SU-DHL-6 (cell line): ENCODE measurements around the gene OTUB2.

Source experiments
- H2AFZ ChIP-seq: fragments of 200-600 bp; sonication (generic); 2 replicates; pipeline ENCODE4 v1.6.1; 2014; ENCODE audit warnings: low read depth, mild to moderate bottlenecking, moderate library complexity, mixed read lengths, antibody characterized with exemption, low read length; ENCODE audit not compliant: severe bottlenecking
- H3F3A ChIP-seq: fragments of 200-600 bp; shearing (Covaris generic); 2 replicates; pipeline ENCODE4 v1.6.0; 2016; ENCODE audit warnings: antibody characterized with exemption, mild to moderate bottlenecking; ENCODE audit not compliant: insufficient read depth
- H3K27ac ChIP-seq: fragments of 200-600 bp; sonication (generic); 2 replicates; pipeline ENCODE4 v1.5.1; 2016; ENCODE audit warnings: low read depth, mild to moderate bottlenecking, low read length, moderate library complexity, mixed read lengths
- H3K27me3 ChIP-seq: fragments of 200-600 bp; sonication (generic), shearing (Covaris generic); 2 replicates; pipeline ENCODE4 v1.6.0; 2014; ENCODE audit warnings: mild to moderate bottlenecking, low read length
- H3K36me3 ChIP-seq: fragments of 200-600 bp; sonication (generic); 2 replicates; pipeline ENCODE4 v1.6.1; 2014; ENCODE audit warnings: mild to moderate bottlenecking, low read length, mixed read lengths
- H3K4me2 ChIP-seq: fragments of 300-600, 200-600 bp; shearing (Covaris generic), sonication (generic); 2 replicates; pipeline ENCODE4 v1.6.0; 2014; ENCODE audit warnings: low read length, low read depth, mild to moderate bottlenecking; ENCODE audit not compliant: poor library complexity, severe bottlenecking
- H3K4me3 ChIP-seq: fragments of 200-600 bp; sonication (generic); 2 replicates; pipeline ENCODE4 v1.5.1; 2014; ENCODE audit warnings: antibody characterized with exemption, low read length, mild to moderate bottlenecking, mixed read lengths; ENCODE audit not compliant: insufficient read depth, poor library complexity, severe bottlenecking
- H3K79me2 ChIP-seq: fragments of 200-600 bp; sonication (generic); 2 replicates; pipeline ENCODE4 v1.6.1; 2014; ENCODE audit warnings: mild to moderate bottlenecking, low read length, moderate library complexity; ENCODE audit not compliant: insufficient read depth
- H3K9ac ChIP-seq: fragments of 200-600 bp; sonication (generic); 2 replicates; pipeline ENCODE4 v1.7.0; 2014; ENCODE audit warnings: mild to moderate bottlenecking, low read length
- H3K9me2 ChIP-seq: fragments of 200-600 bp; sonication (generic); replicated peaks from 2 replicates; pipeline ENCODE4 v1.6.1; 2014; ENCODE audit warnings: low read length; ENCODE audit not compliant: insufficient read depth
- H3K9me3 ChIP-seq: fragments of 200-600 bp; sonication (generic); 2 replicates; pipeline ENCODE4 v1.6.1; 2014; ENCODE audit warnings: low read length, mixed read lengths; ENCODE audit not compliant: insufficient read depth
- H4K20me1 ChIP-seq: fragments of 200-600 bp; sonication (generic); 2 replicates; pipeline ENCODE4 v1.6.1; 2014; ENCODE audit warnings: low read depth, mild to moderate bottlenecking, antibody characterized with exemption, low read length, moderate library complexity, mixed read lengths
- EZH2phosphoT487 ChIP-seq: fragments of 200-600 bp; sonication (generic), shearing (Covaris generic); conservative IDR thresholded peaks from 2 replicates; pipeline ENCODE4 v1.6.1; 2018; ENCODE audit warnings: mild to moderate bottlenecking, antibody characterized with exemption, low read length, moderate library complexity, mixed read lengths
- TF ChIP-seq, protein P1 (sequence below): fragments of 200-600 bp; sonication (generic); IDR thresholded peaks from one replicate; pipeline ENCODE4 v1.5.1; 2017; ENCODE audit warnings: antibody characterized with exemption, mild to moderate bottlenecking, low read length, moderate library complexity; ENCODE audit not compliant: insufficient read depth, poor library complexity, severe bottlenecking

Gene OTUB2

DNA sequence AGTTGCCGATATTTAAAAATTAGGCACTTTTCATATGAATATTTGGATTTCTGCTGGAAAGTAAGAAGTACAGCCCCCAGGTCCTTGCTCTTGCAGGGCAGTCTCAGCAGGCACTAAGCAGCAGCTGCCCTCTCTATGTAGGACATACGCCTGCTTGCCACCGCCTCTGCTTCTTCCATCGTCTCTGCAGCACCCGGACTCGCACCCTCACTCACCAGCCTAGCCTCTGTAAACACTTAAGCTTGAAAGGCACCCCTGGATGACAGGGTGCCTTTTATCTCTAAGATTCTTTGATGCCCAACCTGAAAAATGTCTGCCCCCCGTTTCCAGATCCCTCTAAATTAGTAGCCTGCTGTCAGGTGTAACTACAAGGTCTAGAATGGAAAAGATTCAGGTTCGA, 19.0 kb downstream of the OTUB2 start:
- Histone ChIP-seq H3K27ac (no peak overlapping the region), H3K4me2 (no peak overlapping the region), H3K9ac (no peak overlapping the region), H3K9me3 (no peaks in the 10 kb centered on the region), H3K9me2 (no peaks in the 10 kb centered on the region), H3K79me2 (no peaks in the 10 kb centered on the region), H3K27me3 (no peaks in the 10 kb centered on the region), H3F3A (no peaks in the 10 kb centered on the region), H2AFZ (no peak overlapping the region), H4K20me1 (no peaks in the 10 kb centered on the region), H3K4me3 (no peak overlapping the region), H3K36me3 (0 out of 2 replicates have a peak, but pooled peaks cover 4% of the 10 kb centered on the region)
- TF ChIP-seq, protein P1, sequence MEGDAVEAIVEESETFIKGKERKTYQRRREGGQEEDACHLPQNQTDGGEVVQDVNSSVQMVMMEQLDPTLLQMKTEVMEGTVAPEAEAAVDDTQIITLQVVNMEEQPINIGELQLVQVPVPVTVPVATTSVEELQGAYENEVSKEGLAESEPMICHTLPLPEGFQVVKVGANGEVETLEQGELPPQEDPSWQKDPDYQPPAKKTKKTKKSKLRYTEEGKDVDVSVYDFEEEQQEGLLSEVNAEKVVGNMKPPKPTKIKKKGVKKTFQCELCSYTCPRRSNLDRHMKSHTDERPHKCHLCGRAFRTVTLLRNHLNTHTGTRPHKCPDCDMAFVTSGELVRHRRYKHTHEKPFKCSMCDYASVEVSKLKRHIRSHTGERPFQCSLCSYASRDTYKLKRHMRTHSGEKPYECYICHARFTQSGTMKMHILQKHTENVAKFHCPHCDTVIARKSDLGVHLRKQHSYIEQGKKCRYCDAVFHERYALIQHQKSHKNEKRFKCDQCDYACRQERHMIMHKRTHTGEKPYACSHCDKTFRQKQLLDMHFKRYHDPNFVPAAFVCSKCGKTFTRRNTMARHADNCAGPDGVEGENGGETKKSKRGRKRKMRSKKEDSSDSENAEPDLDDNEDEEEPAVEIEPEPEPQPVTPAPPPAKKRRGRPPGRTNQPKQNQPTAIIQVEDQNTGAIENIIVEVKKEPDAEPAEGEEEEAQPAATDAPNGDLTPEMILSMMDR, result no peak
- no peak for TF ChIP-seq EZH2phosphoT487

DNA sequence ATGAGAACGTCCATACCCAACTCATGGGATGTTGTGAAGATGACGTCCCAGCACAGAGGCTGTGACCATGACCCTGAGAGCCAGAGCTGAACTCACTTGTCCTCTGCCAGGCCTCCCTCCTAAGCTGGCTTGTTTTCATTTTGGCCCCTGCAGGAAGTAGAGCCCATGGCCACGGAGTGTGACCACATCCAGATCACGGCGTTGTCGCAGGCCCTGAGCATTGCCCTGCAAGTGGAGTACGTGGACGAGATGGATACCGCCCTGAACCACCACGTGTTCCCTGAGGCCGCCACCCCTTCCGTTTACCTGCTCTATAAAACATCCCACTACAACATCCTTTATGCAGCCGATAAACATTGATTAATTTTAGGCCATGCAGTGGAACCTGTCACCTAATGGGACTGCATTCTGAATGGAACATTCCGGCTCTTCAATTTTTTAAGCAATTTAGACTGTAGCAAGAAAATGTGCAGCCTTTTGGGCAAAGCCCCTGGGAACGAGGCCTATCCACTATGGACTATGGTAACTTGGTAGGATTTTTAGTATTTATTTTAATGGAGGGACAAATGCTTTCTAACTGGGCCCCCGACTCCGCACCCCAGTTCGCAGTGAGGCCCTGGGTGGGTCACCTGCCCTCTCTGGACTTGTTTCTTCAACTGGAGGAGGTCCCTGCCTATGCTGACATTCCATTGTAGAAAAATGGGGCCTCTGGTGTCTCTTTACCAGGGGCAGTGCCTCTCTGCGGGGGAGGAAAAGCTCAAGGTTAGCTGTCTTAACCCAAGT, 19.6 kb downstream of the OTUB2 start:
- Histone ChIP-seq H3K9me3 (no peaks in the 10 kb centered on the region), H2AFZ (no peak overlapping the region), H3K9ac (no peak overlapping the region), H3K27me3 (no peaks in the 10 kb centered on the region), H3K79me2 (no peaks in the 10 kb centered on the region), H3K27ac (no peak overlapping the region), H4K20me1 (no peaks in the 10 kb centered on the region), H3K4me3 (no peak overlapping the region), H3K9me2 (no peaks in the 10 kb centered on the region), H3K4me2 (no peak overlapping the region), H3F3A (no peaks in the 10 kb centered on the region), H3K36me3 (peaks cover 10% of the 10 kb centered on the region; the same call in 1 of the 2 replicates)
- TF ChIP-seq, protein P1, result no peak
- TF ChIP-seq EZH2phosphoT487, result no peak

DNA sequence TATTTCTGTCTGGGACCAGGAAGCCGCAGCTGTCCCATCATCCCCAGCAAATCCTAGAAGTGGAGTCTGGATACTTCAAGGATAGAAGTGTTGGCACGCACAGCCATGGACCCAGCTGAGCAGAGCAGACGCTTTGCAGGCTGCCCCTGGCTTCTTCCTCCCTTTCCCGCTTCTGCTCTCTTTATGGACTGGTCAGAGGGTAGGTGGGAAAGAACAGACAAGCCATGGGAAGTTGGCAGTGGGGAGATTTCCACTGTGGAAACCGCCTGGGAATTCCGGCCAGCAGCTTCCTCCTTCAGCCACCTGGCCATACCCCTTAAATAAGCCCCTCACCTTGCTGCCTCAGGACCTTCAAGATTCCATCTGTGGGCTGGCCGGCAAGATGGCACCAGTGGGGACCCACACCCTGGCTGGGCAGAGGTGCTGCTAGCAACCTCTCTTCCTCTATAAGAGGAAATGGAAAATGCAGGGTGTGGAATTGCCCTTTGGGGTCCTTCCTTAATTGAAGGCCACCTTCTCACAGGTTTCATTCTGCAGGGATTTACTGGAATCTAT, 20.6 kb downstream of the OTUB2 start:
- H3K27ac ChIP-seq, result no peak overlapping the region
- no peak overlapping the region for H3K4me3 ChIP-seq
- no peaks in the 10 kb centered on the region for H3K27me3 ChIP-seq
- no peak overlapping the region for H3K9ac ChIP-seq
- no peaks in the 10 kb centered on the region for H4K20me1 ChIP-seq
- H3F3A ChIP-seq, result no peaks in the 10 kb centered on the region
- no peak for TF ChIP-seq EZH2phosphoT487
- TF ChIP-seq, protein P1, result no peak
- no peaks in the 10 kb centered on the region for H3K9me3 ChIP-seq
- H2AFZ ChIP-seq, result no peak overlapping the region
- peaks cover 12% of the 10 kb centered on the region; the same call in 1 of the 2 replicates for H3K36me3 ChIP-seq
- H3K79me2 ChIP-seq, result no peaks in the 10 kb centered on the region
- H3K4me2 ChIP-seq, result no peak overlapping the region
- H3K9me2 ChIP-seq, result no peaks in the 10 kb centered on the region
